HCT116 (cell line): ENCODE results near the gene NR1D2. TPM values are rescaled to one million over a fixed set of nuclear protein-coding genes. Genes with fewer than 3 reads are reported as not detected.

Source experiments
- ATAC-seq: fragments of 200-7000 bp; cut with Tn5 transposase; 2 replicates; pipeline ENCODE4 v1.9.1; 2020; ENCODE audit warnings: mild to moderate bottlenecking, moderate library complexity
- BruUV-seq: library from RNA; stranded (reverse); fragments of 400-500 nt; replicated peaks from 2 replicates; lab custom pipeline; 2021; lab: Mats Ljungman, UMichigan
- CTCF ChIA-PET: fragments of 300-600 bp; sonication (Branson Sonifier 250); formaldehyde crosslinking; loops from one replicate; lab custom pipeline; 2021; ENCODE audit warnings: antibody characterized with exemption; lab: Charles Lee
- POLR2A ChIA-PET: fragments of 300-600, 350-600 bp; sonication (Branson Sonifier 250); formaldehyde crosslinking; loops from one replicate; lab custom pipeline; 2021; ENCODE audit warnings: antibody characterized with exemption; lab: Charles Lee
- RAD21 ChIA-PET, 2 experiments: fragments of 300-600 bp; sonication (Branson Sonifier 250); formaldehyde crosslinking; loops; one replicate each; lab custom pipeline; 2023; ENCODE audit warnings: low total read pairs in 2 of 2; ENCODE audit not compliant: uncharacterized antibody in 2 of 2, unreplicated experiment in 2 of 2, low non-redundant PET in 1 of 2; lab: Charles Lee
- DNase-seq: peaks from one replicate; pipeline ENCODE4 v3.0.0-alpha.2; 2010; ENCODE audit warnings: low read depth, low spot score
- H2AFZ ChIP-seq: fragments of 200-600 bp; shearing (Covaris generic), sonication (generic); 2 replicates; pipeline ENCODE4 v1.6.1; 2017; ENCODE audit warnings: low read depth, mixed run types, mixed read lengths, antibody characterized with exemption, low read length; ENCODE audit not compliant: poor library complexity, severe bottlenecking
- H3K27ac ChIP-seq: 2 replicates; pipeline ENCODE4 v1.5.1; 2012; ENCODE audit warnings: low read depth, low read length
- H3K27me3 ChIP-seq: fragments of 200-600 bp; sonication (generic); 2 replicates; pipeline ENCODE4 v1.6.1; 2016; ENCODE audit warnings: mixed run types, low read length, mixed read lengths; ENCODE audit not compliant: insufficient read depth
- H3K36me3 ChIP-seq, 2 experiments: fragments of 200-500 bp in 1 of 2; fragments of 200-600 bp in 1 of 2; sonication (Bioruptor generic) in 1 of 2; sonication (generic) in 1 of 2; 2 replicates each; pipeline versions ENCODE4 v1.5.1 to v1.6.1; 2014 to 2016; ENCODE audit warnings: low read length in 2 of 2, inconsistent platforms in 1 of 2, mixed read lengths in 1 of 2, mixed run types in 1 of 2; ENCODE audit not compliant: insufficient read depth in 2 of 2, control insufficient read depth in 1 of 2
- H3K4me1 ChIP-seq, 2 experiments: fragments of 200-600 bp in 1 of 2; sonication (generic) in 1 of 2; 2 replicates each; pipeline versions ENCODE4 v1.5.1 to v1.6.1; 2012 to 2017; ENCODE audit warnings: low read length in 2 of 2, inconsistent platforms in 1 of 2, mild to moderate bottlenecking in 1 of 2, mixed read lengths in 1 of 2, mixed run types in 1 of 2, moderate library complexity in 1 of 2; ENCODE audit not compliant: insufficient read depth in 2 of 2, control insufficient read depth in 1 of 2
- H3K4me2 ChIP-seq: fragments of 200-600 bp; sonication (generic); 2 replicates; pipeline ENCODE4 v1.6.1; 2017; ENCODE audit warnings: mixed run types, low read length, mixed read lengths
- H3K4me3 ChIP-seq, 2 experiments: fragments of 200-600 bp in 1 of 2; sonication (generic) in 1 of 2; replicated peaks in 1 of 2; 2 replicates each; pipeline ENCODE4 v1.5.1; 2011 to 2016; ENCODE audit warnings: low read length in 2 of 2, control low read depth in 1 of 2, low read depth in 1 of 2, mild to moderate bottlenecking in 1 of 2, mixed read lengths in 1 of 2, mixed run types in 1 of 2
- H3K79me2 ChIP-seq: fragments of 200-600 bp; sonication (generic); 2 replicates; pipeline ENCODE4 v1.6.1; 2017; ENCODE audit warnings: mild to moderate bottlenecking, mixed run types, low read length, moderate library complexity, mixed read lengths; ENCODE audit not compliant: insufficient read depth
- H3K9ac ChIP-seq: fragments of 200-600 bp; sonication (generic); 2 replicates; pipeline ENCODE4 v1.6.1; 2016; ENCODE audit warnings: low read length, mixed read lengths
- H3K9me2 ChIP-seq: fragments of 200-600 bp; sonication (generic), shearing (Covaris generic); 2 replicates; pipeline ENCODE4 v1.6.1; 2017; ENCODE audit warnings: mixed run types, mild to moderate bottlenecking, moderate library complexity; ENCODE audit not compliant: insufficient read depth
- H3K9me3 ChIP-seq, 2 experiments: fragments of 200-500 bp in 1 of 2; fragments of 200-600 bp in 1 of 2; sonication (Bioruptor generic) in 1 of 2; sonication (generic) in 1 of 2; 2 replicates each; pipeline ENCODE4 v1.6.1; 2014 to 2017; ENCODE audit warnings: low read length in 2 of 2, mixed read lengths in 2 of 2, inconsistent platforms in 1 of 2, low read depth in 1 of 2, mild to moderate bottlenecking in 1 of 2, mixed run types in 1 of 2, moderate library complexity in 1 of 2; ENCODE audit not compliant: control insufficient read depth in 1 of 2, insufficient read depth in 1 of 2
- H4K20me1 ChIP-seq: fragments of 200-600 bp; sonication (generic), shearing (Covaris generic); 2 replicates; pipeline ENCODE4 v1.6.1; 2017; ENCODE audit warnings: mixed run types, mild to moderate bottlenecking, moderate library complexity; ENCODE audit not compliant: insufficient read depth
- EZH2 ChIP-seq: fragments of 200-600 bp; sonication (generic); IDR thresholded peaks from 2 replicates; pipeline ENCODE4 v1.6.1; 2017; ENCODE audit warnings: antibody characterized with exemption, mixed run types
- EZH2phosphoT487 ChIP-seq: fragments of 200-600 bp; IDR thresholded peaks from 2 replicates; pipeline ENCODE4 v1.6.1; 2018; ENCODE audit warnings: antibody characterized with exemption, borderline replicate concordance
- JUND ChIP-seq: IDR thresholded peaks from 2 replicates; pipeline ENCODE4 v1.6.1; 2012
- MAX ChIP-seq: IDR thresholded peaks from 2 replicates; pipeline ENCODE4 v1.6.1; 2012
- REST ChIP-seq: IDR thresholded peaks from 2 replicates; pipeline ENCODE4 v1.6.1; 2012; ENCODE audit warnings: low read depth
- YY1 ChIP-seq: IDR thresholded peaks from 2 replicates; pipeline ENCODE4 v1.6.1; 2011; ENCODE audit warnings: low read length, low read depth, moderate library complexity, mild to moderate bottlenecking; ENCODE audit not compliant: insufficient replicate concordance; ENCODE audit errors: extremely low read depth
- ZBTB33 ChIP-seq: IDR thresholded peaks from 2 replicates; pipeline ENCODE4 v1.6.1; 2011; ENCODE audit warnings: mild to moderate bottlenecking, low read length, moderate library complexity; ENCODE audit not compliant: insufficient replicate concordance; ENCODE audit errors: extremely low read depth
- ZFX ChIP-seq: fragments of 450-650 bp; IDR thresholded peaks from 2 replicates; pipeline ENCODE4 v1.6.1; 2017
- ZNF274 ChIP-seq: fragments of 200-500 bp; sonication (Bioruptor generic); IDR thresholded peaks from 2 replicates; pipeline ENCODE4 v1.6.1; 2014; ENCODE audit warnings: mild to moderate bottlenecking, low read depth, low read length, inconsistent platforms
- intact Hi-C: fragments of 100-400 bp; cut with micrococcal nuclease; formaldehyde crosslinking; loops from 2 replicates; pipeline ENCODE4 v1.10.0; 2022
- total RNA-seq: library from RNA; stranded (reverse); gene quantifications from one replicate; pipeline ENCODE4 v1.2.1, GENCODE V29; 2021; ENCODE audit not compliant: unreplicated experiment

Gene NR1D2
- total RNA-seq, 1 experiment from 2014 or later, result 60.9 TPM

GRCh38 chr3:23937296-23937695, 7.8 kb upstream of the NR1D2 start:
- intact Hi-C loops, result no loop called here
- ChIA-PET CTCF (no interaction called here), POLR2A (interaction anchor here (1.0 kb wide), 2 partner anchors 20 to 21 kb away, joined by 4 read pairs; partner anchors contain the start of genes NKIRAS1 and RPL15)

More at GRCh38 chr3:23937296-23937695, 7.8 kb upstream of the NR1D2 start:
- Histone ChIP-seq H3K4me3 (no peak overlapping the region), H3K79me2 (no peaks in the 10 kb centered on the region), H3K36me3 (no peaks in the 10 kb centered on the region), H3K9me2 (no peaks in the 10 kb centered on the region), H3K9ac (no peak overlapping the region), H3K4me1 (no peaks in the 10 kb centered on the region), H3K27me3 (no peaks in the 10 kb centered on the region), H4K20me1 (no peaks in the 10 kb centered on the region), H3K4me2 (no peak overlapping the region), H3K27ac (no peak overlapping the region), H3K9me3 (no peaks in the 10 kb centered on the region), H2AFZ (no peak overlapping the region)
- ATAC-seq (no peak), DNase-seq (no peak)
- no TSS peak for BruUV-seq
- RAD21 ChIA-PET, result no interaction called here
- no peak for TF ChIP-seq EZH2phosphoT487
- no peak for TF ChIP-seq ZNF274
- no peak for TF ChIP-seq REST
- no peak for TF ChIP-seq ZFX
- no peak for TF ChIP-seq ZBTB33
- no peak for TF ChIP-seq YY1
- no peak for TF ChIP-seq EZH2
- TF ChIP-seq MAX, result no peak
- TF ChIP-seq JUND, result no peak
